Placental pericyte (primary cell): ENCODE data around the gene GFM2. TPM values are rescaled to one million over a fixed set of nuclear protein-coding genes. Genes with fewer than 3 reads are reported as not detected.

ENCODE experiments used
- small RNA-seq: library from RNA; depleted of rRNA; stranded (forward); fragments of <200 nt; gene quantifications from one replicate; pipeline ENCODE3, GENCODE V24; 2012; ENCODE audit warnings: low replicate concordance
- total RNA-seq: library from RNA; depleted of rRNA; stranded (reverse); fragments of >200 nt; gene quantifications from 2 replicates; pipeline ENCODE4 v1.2.3, GENCODE V29; 2012

The GFM2 gene, protein sequence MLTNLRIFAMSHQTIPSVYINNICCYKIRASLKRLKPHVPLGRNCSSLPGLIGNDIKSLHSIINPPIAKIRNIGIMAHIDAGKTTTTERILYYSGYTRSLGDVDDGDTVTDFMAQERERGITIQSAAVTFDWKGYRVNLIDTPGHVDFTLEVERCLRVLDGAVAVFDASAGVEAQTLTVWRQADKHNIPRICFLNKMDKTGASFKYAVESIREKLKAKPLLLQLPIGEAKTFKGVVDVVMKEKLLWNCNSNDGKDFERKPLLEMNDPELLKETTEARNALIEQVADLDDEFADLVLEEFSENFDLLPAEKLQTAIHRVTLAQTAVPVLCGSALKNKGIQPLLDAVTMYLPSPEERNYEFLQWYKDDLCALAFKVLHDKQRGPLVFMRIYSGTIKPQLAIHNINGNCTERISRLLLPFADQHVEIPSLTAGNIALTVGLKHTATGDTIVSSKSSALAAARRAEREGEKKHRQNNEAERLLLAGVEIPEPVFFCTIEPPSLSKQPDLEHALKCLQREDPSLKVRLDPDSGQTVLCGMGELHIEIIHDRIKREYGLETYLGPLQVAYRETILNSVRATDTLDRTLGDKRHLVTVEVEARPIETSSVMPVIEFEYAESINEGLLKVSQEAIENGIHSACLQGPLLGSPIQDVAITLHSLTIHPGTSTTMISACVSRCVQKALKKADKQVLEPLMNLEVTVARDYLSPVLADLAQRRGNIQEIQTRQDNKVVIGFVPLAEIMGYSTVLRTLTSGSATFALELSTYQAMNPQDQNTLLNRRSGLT
- 42.0 and 49.8 TPM in 2 replicates for total RNA-seq

DNA sequence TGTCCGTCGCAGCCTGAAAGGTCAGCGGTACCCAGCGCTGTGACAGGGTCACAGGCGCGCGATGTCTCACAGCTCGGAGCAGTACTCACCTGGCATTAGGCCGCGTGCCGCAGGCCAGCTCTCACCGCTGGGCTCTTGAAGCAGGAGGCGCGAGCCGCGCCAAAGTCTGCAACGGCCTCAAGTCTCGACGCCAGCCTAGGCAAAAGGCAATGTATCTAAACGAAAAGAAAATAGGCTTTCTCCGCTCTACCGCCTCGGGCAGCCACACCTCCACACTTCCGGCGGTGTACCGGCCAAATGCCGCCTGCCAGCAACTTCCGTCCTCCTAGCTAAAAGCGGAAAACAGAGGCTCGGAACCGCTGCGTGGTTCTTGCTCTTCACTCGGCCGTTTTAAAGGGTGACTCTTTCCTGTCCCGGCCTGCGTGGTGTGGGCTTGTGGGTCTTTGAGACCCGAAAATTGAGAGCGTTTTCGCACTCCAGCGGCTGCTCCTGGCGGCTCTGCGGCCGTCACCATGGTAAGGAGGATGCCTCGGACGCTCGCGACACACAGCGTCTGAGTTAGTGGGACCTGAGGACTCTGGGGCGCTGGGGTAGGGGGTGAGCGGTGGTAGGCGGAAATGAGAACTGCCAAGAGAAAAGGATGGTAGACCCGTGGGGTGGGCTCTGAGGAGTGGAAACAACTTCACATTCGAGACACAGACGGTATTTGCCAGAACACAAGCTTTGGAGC is at the start of gene GFM2, which contains the start of gene NSA2:
Gene GFM2, minus strand, starts transcription at position 269 of the 730 bp plus-strand sequence. CDS start 3,375 bp downstream, outside the sequence.
Gene NSA2, plus strand, starts transcription at position 401 of the 730 bp plus-strand sequence. Its CDS starts 112 bp downstream, at position 513.

DNA sequence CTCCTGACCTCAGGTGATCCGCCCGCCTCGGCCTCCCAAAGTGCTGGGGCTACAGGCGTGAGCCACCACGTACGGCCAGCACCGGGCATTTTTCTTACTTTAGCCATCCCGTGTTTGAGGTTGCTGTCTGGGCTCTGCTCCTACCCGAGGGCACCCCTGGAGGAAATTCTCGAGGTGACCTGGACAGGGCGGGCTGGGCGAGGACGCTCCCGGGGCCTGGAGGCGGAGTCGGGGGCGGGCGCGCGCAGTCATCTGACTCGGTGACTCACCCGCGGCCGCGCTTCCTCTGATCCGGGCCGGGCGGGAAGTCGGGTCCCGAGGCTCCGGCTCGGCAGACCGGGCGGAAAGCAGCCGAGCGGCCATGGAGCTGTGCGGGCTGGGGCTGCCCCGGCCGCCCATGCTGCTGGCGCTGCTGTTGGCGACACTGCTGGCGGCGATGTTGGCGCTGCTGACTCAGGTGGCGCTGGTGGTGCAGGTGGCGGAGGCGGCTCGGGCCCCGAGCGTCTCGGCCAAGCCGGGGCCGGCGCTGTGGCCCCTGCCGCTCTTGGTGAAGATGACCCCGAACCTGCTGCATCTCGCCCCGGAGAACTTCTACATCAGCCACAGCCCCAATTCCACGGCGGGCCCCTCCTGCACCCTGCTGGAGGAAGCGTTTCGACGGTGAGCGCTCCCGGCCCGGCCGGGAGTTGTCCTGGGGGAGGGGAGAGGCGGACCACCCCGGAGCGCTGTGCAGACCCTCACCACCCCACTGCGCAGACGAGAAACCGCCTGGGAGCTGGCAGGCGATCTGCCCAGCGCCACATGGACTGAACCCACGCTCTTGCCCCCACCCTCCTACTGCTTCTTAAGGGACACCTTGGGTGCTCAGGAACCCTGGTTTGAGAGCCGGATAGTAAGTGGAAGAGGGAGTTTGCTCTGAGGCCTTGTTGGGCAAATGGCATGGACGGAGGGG is 81.7 kb downstream of the GFM2 start, which contains the start of gene HEXB:
Gene HEXB, plus strand, starts transcription at position 334 of the 952 bp plus-strand sequence. Its CDS starts 28 bp downstream, at position 362.

Small RNA genes lying within 50 kb of the gene (small RNA-seq; reads per million reads assigned to genes)
- not detected for gene RNU6-658P

Other genes starting within 250 kb of the GFM2 start
- 37.2 and 219 TPM in 2 replicates for gene ENC1, start 126.4 kb downstream of the GFM2 start, total RNA-seq
- 141 and 166 TPM in 2 replicates for gene HEXB, start 81.9 kb downstream of the GFM2 start, total RNA-seq
- gene NSA2, start 132 bp upstream of the GFM2 start, total RNA-seq, result 44.2 and 145 TPM in 2 replicates
- gene FAM169A, start 99.3 kb upstream of the GFM2 start, total RNA-seq, result under 0.01 and 0.57 TPM in 2 replicates